Measurements from ENCODE around the gene BRI3BP.
"Not testable (repeated sequence)": the region's sequence is repeated elsewhere in the genome, so short reads cannot be mapped to it uniquely, and the experiment has no call there.

DNA sequence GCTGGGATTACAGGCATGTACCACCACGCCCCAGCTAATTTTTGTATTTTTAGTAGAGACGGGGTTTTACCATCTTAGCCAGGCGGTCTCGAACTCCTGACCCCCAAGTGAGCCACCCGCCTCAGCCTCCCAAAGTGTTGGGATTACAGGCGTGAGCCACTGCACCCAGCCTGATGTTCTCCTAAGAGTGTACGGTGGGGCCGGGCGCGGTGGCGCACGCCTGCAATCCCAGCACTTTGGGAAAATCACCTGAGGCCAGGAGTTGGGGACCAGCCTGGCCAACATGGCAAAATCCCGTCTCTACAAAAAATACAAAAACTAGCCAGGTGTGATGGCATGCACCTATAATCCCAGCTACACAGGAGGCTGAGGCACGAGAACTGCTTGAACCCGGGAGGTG, 6.6 kb upstream of the BRI3BP start:
- TF ChIP-seq, protein P1, sequence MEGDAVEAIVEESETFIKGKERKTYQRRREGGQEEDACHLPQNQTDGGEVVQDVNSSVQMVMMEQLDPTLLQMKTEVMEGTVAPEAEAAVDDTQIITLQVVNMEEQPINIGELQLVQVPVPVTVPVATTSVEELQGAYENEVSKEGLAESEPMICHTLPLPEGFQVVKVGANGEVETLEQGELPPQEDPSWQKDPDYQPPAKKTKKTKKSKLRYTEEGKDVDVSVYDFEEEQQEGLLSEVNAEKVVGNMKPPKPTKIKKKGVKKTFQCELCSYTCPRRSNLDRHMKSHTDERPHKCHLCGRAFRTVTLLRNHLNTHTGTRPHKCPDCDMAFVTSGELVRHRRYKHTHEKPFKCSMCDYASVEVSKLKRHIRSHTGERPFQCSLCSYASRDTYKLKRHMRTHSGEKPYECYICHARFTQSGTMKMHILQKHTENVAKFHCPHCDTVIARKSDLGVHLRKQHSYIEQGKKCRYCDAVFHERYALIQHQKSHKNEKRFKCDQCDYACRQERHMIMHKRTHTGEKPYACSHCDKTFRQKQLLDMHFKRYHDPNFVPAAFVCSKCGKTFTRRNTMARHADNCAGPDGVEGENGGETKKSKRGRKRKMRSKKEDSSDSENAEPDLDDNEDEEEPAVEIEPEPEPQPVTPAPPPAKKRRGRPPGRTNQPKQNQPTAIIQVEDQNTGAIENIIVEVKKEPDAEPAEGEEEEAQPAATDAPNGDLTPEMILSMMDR (IDR thresholded peaks at IDR 0.05) = not testable (repeated sequence)
- not testable (repeated sequence) for TF ChIP-seq POLR2A (IDR thresholded peaks at IDR 0.05)

Measured in lower leg skin (tissue), 3 donors.